CD4-positive, alpha-beta memory T cell (primary cell): ENCODE measurements around the gene STXBP4. TPM values are rescaled to one million over a fixed set of nuclear protein-coding genes. Genes with fewer than 3 reads are reported as not detected.

Experiments used
- CTCF ChIA-PET: fragments of 350-600 bp; sonication (Branson Sonifier 250); formaldehyde crosslinking; loops from one replicate; lab custom pipeline; 2021; ENCODE audit warnings: inconsistent platforms; ENCODE audit not compliant: partially characterized antibody; lab: Charles Lee
- POLR2A ChIA-PET: fragments of 350-600 bp; sonication (Branson Sonifier 250); formaldehyde crosslinking; loops from one replicate; lab custom pipeline; 2021; ENCODE audit not compliant: partially characterized antibody; lab: Charles Lee
- DNase-seq, 5 donors: peaks; one replicate each; pipeline versions ENCODE4 v3.0.0 to v3.0.0-alpha.2; 2020 to 2022; ENCODE audit warnings: mixed read lengths in 1 of 5
- H3K27ac ChIP-seq: one replicate; pipeline ENCODE4 v1.7.0; 2013; ENCODE audit warnings: low read depth, low read length
- H3K27me3 ChIP-seq: 2 replicates; pipeline ENCODE4 v1.7.0; 2013; ENCODE audit warnings: mild to moderate bottlenecking, low read length, moderate library complexity; ENCODE audit not compliant: insufficient read depth
- H3K36me3 ChIP-seq: 2 replicates; pipeline ENCODE4 v1.7.0; 2013; ENCODE audit warnings: mild to moderate bottlenecking, low read length, moderate library complexity; ENCODE audit not compliant: insufficient read depth
- H3K4me1 ChIP-seq: 2 replicates; pipeline ENCODE4 v1.7.0; 2013; ENCODE audit warnings: mild to moderate bottlenecking, low read length, moderate library complexity; ENCODE audit not compliant: insufficient read depth
- H3K4me3 ChIP-seq, 2 donors: one replicate each; pipeline ENCODE4 v1.7.0; 2013; ENCODE audit warnings: low read length in 2 of 2, mild to moderate bottlenecking in 1 of 2
- H3K9me3 ChIP-seq, 2 donors: one replicate each; pipeline ENCODE4 v1.7.0; 2013; ENCODE audit warnings: low read length in 2 of 2, control low read depth in 1 of 2; ENCODE audit not compliant: control insufficient read depth in 1 of 2
- H3K27ac Mint-ChIP-seq, 7 donors: one replicate each; pipeline ENCODE4 v1.8.0; 2020 to 2021; ENCODE audit warnings: mixed read lengths in 7 of 7, mild to moderate bottlenecking in 6 of 7, inconsistent platforms in 3 of 7, moderate library complexity in 3 of 7
- H3K27me3 Mint-ChIP-seq, 2 donors: one replicate each; pipeline ENCODE4 v1.8.0; 2020 to 2021; ENCODE audit warnings: mixed read lengths in 2 of 2
- H3K36me3 Mint-ChIP-seq, 2 donors: one replicate each; pipeline ENCODE4 v1.8.0; 2020 to 2021; ENCODE audit warnings: mixed read lengths in 2 of 2, inconsistent platforms in 1 of 2, mild to moderate bottlenecking in 1 of 2
- H3K4me1 Mint-ChIP-seq, 4 donors: one replicate each; pipeline ENCODE4 v1.8.0; 2020 to 2021; ENCODE audit warnings: mixed read lengths in 4 of 4, mild to moderate bottlenecking in 1 of 4
- H3K4me3 Mint-ChIP-seq, 8 donors: one replicate each; pipeline ENCODE4 v1.8.0; 2020 to 2021; ENCODE audit warnings: mixed read lengths in 8 of 8, mild to moderate bottlenecking in 7 of 8, moderate library complexity in 6 of 8, inconsistent platforms in 3 of 8
- H3K9me3 Mint-ChIP-seq, 8 donors: one replicate each; pipeline ENCODE4 v1.8.0; 2020 to 2021; ENCODE audit warnings: mixed read lengths in 8 of 8, mild to moderate bottlenecking in 5 of 8, inconsistent platforms in 3 of 8, moderate library complexity in 1 of 8
- intact Hi-C: fragments of 100-400 bp; cut with micrococcal nuclease; formaldehyde crosslinking; loops from one replicate; pipeline ENCODE4 v1.15.1; 2023
- polyA plus RNA-seq, 2 donors: library from polyadenylated mRNA; unstranded; fragments of 300-500 nt; fragmentation: Illumina TruSeq; gene quantifications; one replicate each; pipeline ENCODE4 v1.2.3, GENCODE V29; 2021
- total RNA-seq, 2 experiments: library from RNA; stranded (reverse); gene quantifications; one replicate each; pipeline ENCODE4 v1.2.3, GENCODE V29; 2021

The STXBP4 gene
- total and polyA plus RNA-seq, 4 experiments from 2014 or later, result 1.5 to 12.8 (median 7.3) TPM

DNA sequence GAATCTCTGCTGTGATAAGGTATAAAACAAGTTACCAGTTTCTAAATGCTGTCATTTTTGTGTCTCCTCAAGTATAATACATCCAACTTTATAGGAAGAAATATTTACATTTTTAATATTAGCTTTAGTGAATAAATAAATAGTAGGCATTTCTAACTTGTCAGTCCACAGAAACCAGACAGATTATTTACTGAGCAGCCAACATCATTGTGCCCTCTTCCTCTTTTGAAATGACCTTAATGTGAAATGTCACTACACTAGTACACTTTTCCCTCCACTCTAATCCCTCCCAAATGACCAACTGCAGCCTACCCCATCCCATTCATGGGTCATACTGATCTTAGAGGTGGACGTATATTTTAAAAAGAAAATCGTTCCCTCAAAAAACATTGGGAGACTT, 9.2 kb downstream of the STXBP4 start:
- Histone ChIP-seq H3K4me1 (no peaks in the 10 kb centered on the region), H3K27ac (no peak overlapping the region), H3K36me3 (no peaks in the 10 kb centered on the region), H3K27me3 (no peaks in the 10 kb centered on the region), H3K4me3 (no peak overlapping the region), H3K9me3 (no peaks in the 10 kb centered on the region)
- Mint-ChIP-seq H3K4me1 (peaks cover 0 to 5% (median 2%) of the 10 kb centered on the region in 4 donors), H3K9me3 (peaks cover 0 to 10% (median 3%) of the 10 kb centered on the region in 8 donors), H3K4me3 (no peak overlapping the region), H3K27me3 (no peaks in the 10 kb centered on the region), H3K27ac (no peak overlapping the region), H3K36me3 (peaks cover 0 to 5% of the 10 kb centered on the region in 2 donors)
- intact Hi-C loops, result no loop called here
- CTCF ChIA-PET, result interaction anchor here (1.9 kb wide), 1 partner anchor 15 kb away, joined by 4 read pairs; no protein-coding TSS in a partner anchor
- POLR2A ChIA-PET, result no interaction called here
- no peak for DNase-seq

DNA sequence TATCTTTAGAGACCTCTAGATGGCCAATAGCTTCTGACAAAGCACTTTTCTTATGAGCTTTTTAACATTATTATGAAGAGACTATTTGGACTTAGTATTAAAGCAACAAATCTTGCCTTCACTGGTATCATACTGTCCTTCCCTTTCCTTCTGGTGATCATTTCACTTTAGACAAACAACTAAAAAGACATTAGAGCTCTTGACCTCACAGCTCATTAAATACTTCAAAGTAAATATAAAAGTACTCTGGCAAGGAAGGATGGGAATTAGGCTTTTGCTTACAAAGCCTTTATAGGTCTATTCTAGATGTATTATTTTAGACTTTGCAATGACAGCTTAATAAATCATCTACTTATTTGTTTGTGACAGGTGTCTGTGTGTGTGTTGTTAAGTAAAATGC, 11.1 kb downstream of the STXBP4 start:
- Mint-ChIP-seq H3K4me3 (no peak overlapping the region), H3K4me1 (peaks cover 0 to 5% (median 2%) of the 10 kb centered on the region in 4 donors), H3K27me3 (no peaks in the 10 kb centered on the region), H3K36me3 (peaks cover 0 to 5% of the 10 kb centered on the region in 2 donors), H3K9me3 (peaks cover 0 to 10% (median 3%) of the 10 kb centered on the region in 8 donors), H3K27ac (no peak overlapping the region)
- Histone ChIP-seq H3K9me3 (no peaks in the 10 kb centered on the region), H3K27me3 (no peaks in the 10 kb centered on the region), H3K27ac (no peak overlapping the region), H3K36me3 (no peaks in the 10 kb centered on the region), H3K4me3 (no peak overlapping the region), H3K4me1 (no peaks in the 10 kb centered on the region)
- POLR2A ChIA-PET, result no interaction called here
- no peak for DNase-seq
- CTCF ChIA-PET, result interaction anchor here (1.3 kb wide), 1 partner anchor 378 kb away, joined by 3 read pairs; no protein-coding TSS in a partner anchor
- intact Hi-C loops, result no loop called here

DNA sequence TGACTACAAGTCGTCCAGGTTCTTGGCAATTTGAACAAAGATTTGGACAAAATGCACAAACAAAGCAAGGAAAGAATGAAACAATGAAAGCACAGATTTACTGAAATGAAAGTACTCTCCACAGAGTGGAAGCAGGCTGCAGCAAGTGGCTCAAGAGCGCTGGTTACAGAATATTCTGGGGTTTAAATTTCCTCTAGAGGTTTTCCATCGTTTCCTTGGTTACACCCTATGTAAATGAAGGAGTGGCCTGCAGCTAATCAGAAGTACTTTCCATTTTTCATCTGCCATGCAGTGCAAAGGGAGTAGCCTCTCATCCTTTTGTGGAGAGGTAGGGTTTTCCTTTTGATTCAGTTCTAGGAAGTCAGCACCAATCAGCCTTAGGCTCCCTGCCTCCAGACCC, 11.8 kb downstream of the STXBP4 start:
- POLR2A ChIA-PET, result no interaction called here
- H3K27ac ChIP-seq, result no peak overlapping the region
- no peak overlapping the region for H3K27ac Mint-ChIP-seq
- H3K4me3 Mint-ChIP-seq, result no peak overlapping the region
- H3K9me3 ChIP-seq, result no peaks in the 10 kb centered on the region
- no peak for DNase-seq
- H3K27me3 Mint-ChIP-seq, result no peaks in the 10 kb centered on the region
- no peak overlapping the region for H3K4me3 ChIP-seq
- intact Hi-C loops, result no loop called here
- peaks cover 0 to 6% (median 2%) of the 10 kb centered on the region in 4 donors for H3K4me1 Mint-ChIP-seq
- no peaks in the 10 kb centered on the region for H3K4me1 ChIP-seq
- no peaks in the 10 kb centered on the region for H3K36me3 ChIP-seq
- CTCF ChIA-PET, result interaction anchor here (1.3 kb wide), 1 partner anchor 377 kb away, joined by 3 read pairs; no protein-coding TSS in a partner anchor
- peaks cover 0 to 10% (median 3%) of the 10 kb centered on the region in 8 donors for H3K9me3 Mint-ChIP-seq
- peaks cover 0 to 5% of the 10 kb centered on the region in 2 donors for H3K36me3 Mint-ChIP-seq
- H3K27me3 ChIP-seq, result no peaks in the 10 kb centered on the region

DNA sequence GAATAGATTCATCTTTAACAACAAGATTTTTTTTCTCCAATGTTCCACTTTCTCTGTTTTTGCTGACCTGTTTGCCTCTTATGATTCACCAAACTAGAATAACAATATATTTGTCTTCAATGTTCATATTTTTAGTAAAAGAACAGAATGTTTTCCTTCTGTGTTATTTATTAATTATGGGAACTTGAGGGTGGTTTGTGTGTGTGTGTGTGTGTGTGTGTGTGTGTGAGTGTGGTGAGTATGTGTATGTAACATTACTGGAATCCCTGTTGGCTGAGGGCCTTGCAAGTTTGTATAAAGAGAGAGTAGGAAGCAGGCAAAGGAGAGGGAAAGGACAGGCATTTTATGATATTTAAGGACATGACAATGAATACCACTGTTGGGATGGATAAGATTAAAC, 13.8 kb downstream of the STXBP4 start:
- Mint-ChIP-seq H3K36me3 (peaks cover 2 to 5% of the 10 kb centered on the region in 2 donors), H3K27me3 (no peaks in the 10 kb centered on the region), H3K9me3 (peaks cover 0 to 10% (median 3%) of the 10 kb centered on the region in 8 donors), H3K27ac (no peak overlapping the region), H3K4me3 (no peak overlapping the region), H3K4me1 (peaks cover 0 to 3% (median 0%) of the 10 kb centered on the region in 4 donors)
- no peak for DNase-seq
- no peak overlapping the region for H3K4me3 ChIP-seq
- POLR2A ChIA-PET, result no interaction called here
- H3K27ac ChIP-seq, result no peak overlapping the region
- intact Hi-C loops, result no loop called here
- H3K4me1 ChIP-seq, result no peaks in the 10 kb centered on the region
- H3K27me3 ChIP-seq, result no peaks in the 10 kb centered on the region
- H3K9me3 ChIP-seq, result no peaks in the 10 kb centered on the region
- CTCF ChIA-PET, result no interaction called here
- H3K36me3 ChIP-seq, result no peaks in the 10 kb centered on the region

DNA sequence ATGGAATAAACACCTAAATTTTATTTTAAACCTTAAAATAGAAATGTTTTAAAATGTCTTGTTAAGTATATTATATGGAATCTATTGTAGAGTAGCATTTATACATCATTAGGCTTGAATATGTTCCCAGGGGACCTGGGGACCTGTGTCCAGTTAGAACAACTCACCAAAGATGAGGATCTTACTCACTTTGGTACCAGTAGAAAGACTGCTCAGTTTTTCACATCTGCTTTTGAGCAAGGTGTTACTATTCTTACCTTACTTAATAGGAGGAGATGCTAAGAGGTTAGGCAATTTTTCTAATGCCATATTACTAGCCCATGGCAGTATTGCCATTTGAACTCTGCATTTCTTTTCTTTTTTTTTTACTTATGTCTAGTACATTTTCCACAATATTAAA, 14.7 kb downstream of the STXBP4 start:
- DNase-seq, result no peak
- H3K9me3 ChIP-seq, result no peaks in the 10 kb centered on the region
- intact Hi-C loops, result no loop called here
- H3K27me3 ChIP-seq, result no peaks in the 10 kb centered on the region
- H3K36me3 ChIP-seq, result no peaks in the 10 kb centered on the region
- Mint-ChIP-seq H3K27ac (no peak overlapping the region), H3K36me3 (peaks cover 2 to 5% of the 10 kb centered on the region in 2 donors), H3K27me3 (no peaks in the 10 kb centered on the region), H3K9me3 (peaks cover 0 to 10% (median 3%) of the 10 kb centered on the region in 8 donors), H3K4me1 (peaks cover 0 to 2% (median 0%) of the 10 kb centered on the region in 4 donors), H3K4me3 (no peak overlapping the region)
- H3K4me3 ChIP-seq, result no peak overlapping the region
- no peak overlapping the region for H3K27ac ChIP-seq
- POLR2A ChIA-PET, result no interaction called here
- CTCF ChIA-PET, result no interaction called here
- no peaks in the 10 kb centered on the region for H3K4me1 ChIP-seq

DNA sequence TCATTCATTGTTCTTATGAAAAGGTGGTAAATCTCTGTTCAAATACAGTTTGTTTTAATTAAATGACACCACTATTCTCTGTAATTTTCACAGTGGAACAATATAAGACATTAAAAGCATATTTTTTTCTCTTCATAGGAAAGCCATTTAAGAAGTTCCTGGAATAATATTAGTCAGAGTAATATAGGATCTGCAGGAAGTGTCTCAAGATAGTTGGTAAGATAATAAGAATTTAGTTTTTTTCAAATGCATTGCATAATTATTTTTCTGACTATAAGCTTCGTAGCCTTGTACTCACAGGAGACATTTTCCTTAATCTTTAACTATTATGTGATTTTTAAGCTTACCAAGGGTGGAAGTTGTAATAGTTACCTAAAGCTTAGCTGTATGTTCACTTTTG, 16.9 kb downstream of the STXBP4 start:
- H3K4me3 ChIP-seq, result no peak overlapping the region
- no peaks in the 10 kb centered on the region for H3K36me3 ChIP-seq
- no peak overlapping the region for H3K27ac Mint-ChIP-seq
- H3K27me3 Mint-ChIP-seq, result no peaks in the 10 kb centered on the region
- H3K4me3 Mint-ChIP-seq, result no peak overlapping the region
- CTCF ChIA-PET, result interaction anchor here (0.9 to 2.6 kb wide), 3 partner anchors 311 to 371 kb away, joined by 3 to 8 read pairs (median 8); no protein-coding TSS in a partner anchor
- no peaks in the 10 kb centered on the region for H3K9me3 ChIP-seq
- peaks cover 0 to 2% (median 0%) of the 10 kb centered on the region in 4 donors for H3K4me1 Mint-ChIP-seq
- POLR2A ChIA-PET, result no interaction called here
- H3K27ac ChIP-seq, result no peak overlapping the region
- peaks cover 0 to 2% of the 10 kb centered on the region in 2 donors for H3K36me3 Mint-ChIP-seq
- peaks cover 0 to 10% (median 1%) of the 10 kb centered on the region in 8 donors for H3K9me3 Mint-ChIP-seq
- intact Hi-C loops, result no loop called here
- no peaks in the 10 kb centered on the region for H3K4me1 ChIP-seq
- no peaks in the 10 kb centered on the region for H3K27me3 ChIP-seq
- DNase-seq, result no peak

DNA sequence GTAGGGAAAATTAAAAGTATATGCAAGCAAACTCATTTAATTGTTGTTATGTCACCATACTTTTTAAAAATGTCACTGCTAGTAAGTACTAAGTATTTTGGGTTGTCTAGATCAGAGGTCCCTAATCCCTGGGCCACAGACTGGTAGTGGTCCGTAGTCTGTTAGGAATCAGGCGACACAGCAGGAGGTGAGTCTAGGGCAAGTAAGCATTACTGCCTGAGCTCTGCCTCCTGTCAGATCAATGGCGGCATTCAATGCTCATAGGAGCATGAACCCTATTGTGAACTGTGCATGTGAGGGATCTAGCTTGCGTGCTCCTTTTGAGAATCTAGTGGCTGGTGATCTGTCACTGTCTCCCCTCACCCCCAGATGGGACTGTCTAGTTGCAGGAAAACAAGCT, 21.6 kb downstream of the STXBP4 start:
- Histone ChIP-seq H3K27ac (no peak overlapping the region), H3K4me3 (no peak overlapping the region), H3K27me3 (no peaks in the 10 kb centered on the region), H3K9me3 (no peaks in the 10 kb centered on the region), H3K36me3 (no peaks in the 10 kb centered on the region), H3K4me1 (no peaks in the 10 kb centered on the region)
- Mint-ChIP-seq H3K9me3 (no peaks in the 10 kb centered on the region), H3K27ac (no peak overlapping the region), H3K4me1 (no peaks in the 10 kb centered on the region), H3K27me3 (no peaks in the 10 kb centered on the region), H3K4me3 (no peak overlapping the region), H3K36me3 (peaks cover 0 to 2% of the 10 kb centered on the region in 2 donors)
- no peak for DNase-seq
- intact Hi-C loops, result no loop called here
- POLR2A ChIA-PET, result no interaction called here
- CTCF ChIA-PET, result interaction anchor here (1.5 to 7.2 kb wide), 4 partner anchors 301 to 366 kb away, joined by 4 to 173 read pairs (median 45); no protein-coding TSS in a partner anchor
